GM19025 (cell line): ENCODE measurements around the gene CSH2.
"Not testable (repeated sequence)": the region's sequence is repeated elsewhere in the genome, so short reads cannot be mapped to it uniquely, and the experiment has no call there.

Source experiments
- ATAC-seq: cut with Tn5 transposase; IDR thresholded peaks from one replicate; pipeline ENCODE4 v1.9.1; 2021; ENCODE audit warnings: mild to moderate bottlenecking, low read depth, moderate library complexity; ENCODE audit not compliant: unreplicated experiment

The CSH2 gene

DNA sequence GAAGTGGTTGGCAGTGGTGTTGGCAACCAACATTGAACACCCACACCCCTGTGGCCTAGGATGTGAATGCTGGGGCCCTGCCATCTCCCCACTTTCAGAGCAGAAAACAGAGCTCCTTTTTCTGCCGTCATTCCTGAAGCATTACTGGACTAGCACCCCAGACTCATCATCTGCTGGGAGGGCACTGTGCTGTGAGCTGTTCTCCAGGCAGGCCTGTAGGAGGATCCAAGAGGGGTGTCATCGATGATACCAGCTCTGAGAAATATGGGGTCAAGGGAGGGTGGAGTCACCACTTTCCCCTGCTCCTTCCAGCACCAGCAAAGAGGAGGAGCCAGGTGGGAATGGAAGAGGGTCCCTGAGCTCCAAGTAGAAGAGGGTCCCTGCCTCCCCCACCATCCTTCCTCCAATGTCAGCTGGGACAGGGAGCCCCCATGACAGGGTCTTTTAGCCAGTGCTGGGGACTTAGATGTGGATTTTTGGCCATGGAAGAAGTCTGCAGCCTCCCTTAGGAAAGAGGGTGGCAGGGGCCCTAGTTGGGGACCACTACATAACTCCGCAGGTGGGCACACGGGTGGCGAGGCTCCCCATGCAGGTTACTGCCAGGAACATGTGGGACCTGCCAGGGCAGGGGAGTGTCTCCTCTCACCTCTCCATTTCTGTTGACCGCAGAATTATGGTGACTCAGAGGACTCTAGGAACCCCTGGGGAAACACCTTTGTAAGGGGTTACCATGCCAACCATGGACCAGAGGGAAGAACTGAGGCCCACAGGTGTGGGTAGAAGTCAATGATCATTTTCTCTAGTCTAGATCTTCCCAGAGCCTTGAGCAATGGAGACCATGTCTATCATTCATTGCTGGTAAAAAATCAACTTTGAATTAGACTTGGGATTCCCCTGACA lies 25.7 kb upstream of the CSH2 start:
- ATAC-seq = not testable (repeated sequence)

- ATAC-seq = not testable (repeated sequence)
These were observed 23.3 kb upstream of the CSH2 start, which contains the start of gene CSH1 for GRCh38 chr17:63896524-63897354. Gene CSH1, minus strand, starts transcription at chr17:63896574. Its CDS starts 63 bp downstream, at chr17:63896511.

- ATAC-seq = not testable (repeated sequence)
These were observed 21.3 kb upstream of the CSH2 start for GRCh38 chr17:63894821-63895220.

DNA sequence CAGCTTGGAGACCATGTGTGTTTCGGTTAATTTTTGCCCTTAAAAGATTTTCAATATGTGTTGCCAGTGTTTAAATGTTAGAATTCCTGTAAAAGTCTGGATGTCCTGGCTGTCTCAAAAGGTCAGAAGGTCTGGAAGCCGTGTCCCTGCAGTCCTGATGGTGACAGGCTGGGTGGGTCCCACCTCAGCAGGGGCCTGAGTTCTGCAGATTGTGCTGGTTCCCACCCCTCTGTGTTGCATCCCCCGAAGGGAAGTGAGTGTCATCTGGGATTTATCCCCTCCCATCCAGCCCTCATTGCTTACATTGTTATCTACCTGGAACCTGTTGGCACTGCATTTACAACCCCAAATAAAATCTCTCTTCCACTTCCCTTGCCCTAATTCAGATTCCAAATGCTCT lies 20.5 kb upstream of the CSH2 start:
- ATAC-seq = not testable (repeated sequence)

DNA sequence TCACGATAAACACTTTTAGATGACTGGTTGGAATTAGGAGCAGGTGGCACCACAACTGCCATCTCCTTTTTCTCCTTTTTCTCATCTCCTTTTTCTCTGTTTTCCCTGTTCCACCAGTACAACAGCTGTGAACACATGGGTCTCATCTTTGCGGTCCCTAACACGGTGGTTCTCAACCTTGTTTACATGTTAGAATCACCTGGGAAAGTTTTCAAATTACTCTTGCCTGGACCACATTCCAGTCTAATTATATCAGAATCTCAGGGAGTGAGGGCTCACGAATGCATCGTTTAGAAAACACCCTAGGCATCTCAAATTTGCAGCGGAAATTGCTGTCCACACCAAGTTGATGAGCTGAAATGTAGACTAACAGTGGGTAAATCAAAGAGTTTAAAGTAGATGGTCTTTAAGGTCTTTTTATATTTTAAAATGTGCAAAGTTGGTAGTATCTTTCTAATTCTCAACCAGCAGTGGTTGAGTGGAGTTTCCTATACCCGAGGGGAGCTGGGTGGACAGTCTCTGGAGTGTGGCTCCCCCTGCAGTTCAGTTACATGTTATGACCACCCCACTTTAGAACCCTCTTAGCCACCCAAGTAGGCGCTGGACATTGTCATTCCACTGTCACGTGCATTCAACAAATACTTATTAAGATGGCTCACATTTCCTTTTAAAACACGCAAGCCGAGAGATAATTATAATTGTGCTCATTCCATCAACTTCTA lies 19.0 kb upstream of the CSH2 start:
- ATAC-seq = not testable (repeated sequence)

- ATAC-seq = not testable (repeated sequence)
These were observed 15.8 kb upstream of the CSH2 start for GRCh38 chr17:63889026-63889848.

GRCh38 chr17:63885119-63885518 lies 11.6 kb upstream of the CSH2 start:
- not testable (repeated sequence) for ATAC-seq

DNA sequence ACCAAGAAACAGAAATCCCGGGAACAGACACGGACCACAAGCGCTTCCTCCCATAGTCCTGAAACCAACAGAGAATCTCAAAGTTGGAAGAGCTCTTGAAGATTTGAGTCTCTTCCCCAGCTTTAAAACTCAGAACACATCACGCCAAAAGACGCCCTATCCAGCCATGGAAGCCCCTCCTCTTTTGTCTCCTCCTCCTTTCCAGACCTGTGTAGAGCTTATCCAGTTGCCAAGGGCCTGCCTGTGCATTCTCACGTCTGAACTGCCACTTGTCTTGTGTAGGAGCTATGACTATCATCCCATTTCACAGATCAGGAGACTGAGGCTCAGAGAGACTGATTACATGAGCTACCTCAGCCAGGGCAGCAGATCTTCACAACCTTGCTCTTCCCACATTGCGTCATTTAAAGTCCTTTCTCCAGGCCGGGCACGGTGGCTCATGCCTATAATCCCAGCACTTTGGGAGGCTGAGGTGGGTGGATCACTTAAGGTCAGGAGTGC lies 9.2 kb upstream of the CSH2 start:
- ATAC-seq = not testable (repeated sequence)

- ATAC-seq = no peak
These were observed 8.6 kb upstream of the CSH2 start, which contains the start of gene GH2 for GRCh38 chr17:63881935-63882601. Gene GH2, minus strand, starts transcription at chr17:63881944. Its CDS starts 143 bp downstream, at chr17:63881801.

DNA sequence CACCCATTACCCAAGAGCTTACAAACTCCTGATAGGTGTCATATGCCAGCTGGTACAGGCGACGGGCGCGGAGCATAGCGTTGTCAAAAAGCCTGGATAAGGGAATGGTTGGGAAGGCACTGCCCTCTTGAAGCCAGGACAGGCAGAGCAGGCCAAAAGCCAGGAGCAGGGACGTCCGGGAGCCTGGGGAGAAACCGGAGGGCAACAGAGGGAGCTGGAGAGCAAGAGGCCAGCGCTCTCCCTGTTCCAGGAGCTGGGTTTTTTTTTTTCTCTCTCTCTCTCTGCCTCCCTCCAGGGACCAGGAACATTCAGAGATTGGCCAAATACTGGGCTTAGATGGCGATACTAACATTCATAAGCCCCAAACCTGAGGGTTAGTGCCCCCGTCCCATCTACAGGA lies 7.9 kb upstream of the CSH2 start:
- ATAC-seq = not testable (repeated sequence)

- no peak for ATAC-seq
These were observed 7.2 kb upstream of the CSH2 start for GRCh38 chr17:63880706-63881105.

GRCh38 chr17:63878413-63878812 lies 4.9 kb upstream of the CSH2 start:
- ATAC-seq = not testable (repeated sequence)

DNA sequence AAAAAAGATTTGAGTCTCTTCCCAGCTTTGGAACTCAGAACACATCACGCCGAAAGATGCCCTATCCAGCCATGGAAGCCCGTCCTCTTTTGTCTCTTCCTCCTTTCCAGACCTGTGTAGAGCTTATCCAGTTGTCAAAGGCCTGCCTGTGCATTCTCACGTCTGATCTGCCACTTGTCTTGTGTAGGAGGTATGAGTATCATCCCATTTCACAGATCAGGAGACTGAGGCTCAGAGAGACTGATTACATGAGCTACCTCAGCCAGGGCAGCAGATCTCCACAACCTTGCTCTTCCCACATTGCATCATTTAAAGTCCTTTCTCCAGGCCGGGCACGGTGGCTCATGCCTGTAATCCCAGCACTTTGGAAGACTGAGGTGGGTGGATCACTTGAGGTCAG lies 1.2 kb upstream of the CSH2 start:
- not testable (repeated sequence) for ATAC-seq

DNA sequence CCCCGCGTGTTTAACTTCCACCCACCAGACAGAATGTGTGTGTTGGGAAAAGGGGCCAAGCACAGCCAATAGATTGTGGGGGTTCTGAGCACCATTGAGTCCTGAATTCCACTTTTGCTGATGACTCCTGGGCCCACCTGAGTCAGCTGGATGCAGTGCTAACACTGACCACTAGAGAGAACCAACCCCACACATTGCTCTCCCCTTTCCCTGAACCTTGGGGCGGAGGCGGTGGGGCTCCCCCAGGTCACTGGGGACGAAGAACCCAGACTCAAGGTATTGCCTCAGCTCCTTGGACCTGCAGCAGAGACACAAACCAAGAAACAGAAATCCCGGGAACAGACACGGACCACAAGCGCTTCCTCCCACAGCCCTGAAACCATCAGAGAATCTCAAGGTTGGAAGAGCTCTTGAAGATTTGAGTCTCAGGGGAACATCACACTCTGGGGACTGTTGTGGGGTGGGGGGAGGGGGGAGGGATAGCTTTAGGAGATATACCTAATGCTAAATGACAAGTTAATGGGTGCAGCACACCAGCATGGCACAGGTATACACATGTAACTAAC lies 667 bp upstream of the CSH2 start:
- not testable (repeated sequence) for ATAC-seq

DNA sequence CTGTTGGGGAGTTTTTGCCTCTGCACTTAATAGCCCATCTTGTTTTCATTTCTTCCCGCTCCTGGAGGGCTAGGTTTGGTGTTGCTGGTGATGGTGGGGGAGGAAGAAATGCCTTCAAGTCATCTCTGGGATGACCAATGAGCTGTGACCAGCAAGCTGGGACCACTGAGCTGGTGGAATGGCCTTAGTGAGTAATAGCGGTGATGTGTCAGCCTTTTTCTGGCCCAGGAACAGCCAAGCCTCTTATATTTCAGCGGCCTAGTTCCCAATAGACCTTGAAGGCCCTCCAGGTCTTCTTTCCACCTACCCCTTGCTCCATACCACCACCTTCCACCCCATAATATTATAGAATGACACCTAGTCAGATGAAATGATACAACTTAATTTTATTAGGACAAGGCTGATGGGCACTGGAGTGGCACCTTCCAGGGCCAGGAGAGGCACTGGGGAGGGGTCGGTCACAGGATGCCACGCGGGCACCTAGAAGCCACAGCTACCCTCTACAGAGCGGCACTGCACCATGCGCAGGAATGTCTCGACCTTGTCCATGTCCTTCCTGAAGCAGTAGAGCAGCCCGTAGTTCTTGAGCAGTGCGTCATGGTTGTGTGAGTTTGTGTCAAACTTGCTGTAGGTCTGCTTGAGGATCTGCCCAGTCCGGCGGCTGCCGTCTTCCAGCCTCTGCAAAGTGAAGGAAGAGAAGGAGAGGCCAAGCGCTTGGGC lies 1.7 kb downstream of the CSH2 start:
- ATAC-seq = not testable (repeated sequence)

DNA sequence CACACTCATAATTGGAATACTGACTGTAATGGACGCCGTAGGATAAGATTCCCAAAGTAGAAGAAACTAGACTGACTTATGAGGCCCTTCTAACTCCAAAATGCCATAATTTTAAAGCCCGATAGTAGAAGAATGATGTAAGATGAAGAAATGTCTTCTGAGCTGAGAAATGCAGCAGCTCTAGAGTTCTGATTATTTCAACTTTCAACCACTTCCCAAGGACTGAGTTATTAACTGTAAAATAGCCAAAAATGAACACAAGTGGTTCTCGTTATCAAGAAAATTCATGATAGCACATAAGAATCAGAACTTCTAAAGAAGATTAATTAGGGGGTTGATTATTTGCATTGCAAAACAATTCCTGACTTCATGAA lies 3.2 kb downstream of the CSH2 start:
- not testable (repeated sequence) for ATAC-seq

DNA sequence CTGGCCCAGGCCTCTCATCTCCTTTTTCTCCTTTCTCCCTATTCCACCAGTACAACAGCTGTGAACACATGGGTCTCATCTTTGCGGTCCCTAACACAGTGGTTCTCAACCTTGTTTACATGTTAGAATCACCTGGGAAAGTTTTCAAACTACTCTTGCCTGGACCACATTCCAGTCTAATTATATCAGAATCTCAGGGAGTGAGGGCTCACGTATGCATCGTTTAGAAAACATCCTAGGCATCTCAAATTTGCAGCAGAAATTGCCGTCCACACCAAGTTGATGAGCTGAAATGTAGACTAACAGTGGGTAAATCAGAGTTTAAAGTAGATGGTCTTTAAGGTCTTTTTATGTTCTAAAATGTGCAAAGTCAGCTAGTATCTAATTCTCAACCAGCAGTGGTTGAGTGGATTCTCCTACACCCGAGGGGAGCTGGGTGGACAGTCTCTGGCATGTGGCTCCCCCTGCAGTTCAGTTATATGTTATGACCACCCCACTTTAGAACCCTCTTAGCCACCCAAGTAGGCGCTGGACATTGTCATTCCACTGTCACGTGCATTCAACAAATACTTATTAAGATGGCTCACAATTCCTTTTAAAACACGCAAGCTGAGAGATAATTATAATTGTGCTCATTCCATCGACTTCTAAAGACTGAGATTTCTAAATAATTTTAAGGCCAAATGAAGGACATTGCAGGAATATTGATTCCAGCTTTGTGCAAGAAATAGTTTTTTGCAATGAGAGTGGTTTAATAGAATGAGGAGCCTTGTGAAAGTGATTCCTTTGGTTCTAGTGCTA lies 3.8 kb downstream of the CSH2 start:
- not testable (repeated sequence) for ATAC-seq
